ENCODE data around the gene MSH2.
"Not testable (repeated sequence)": the region's sequence is repeated elsewhere in the genome, so short reads cannot be mapped to it uniquely, and the experiment has no call there.

The MSH2 gene

DNA sequence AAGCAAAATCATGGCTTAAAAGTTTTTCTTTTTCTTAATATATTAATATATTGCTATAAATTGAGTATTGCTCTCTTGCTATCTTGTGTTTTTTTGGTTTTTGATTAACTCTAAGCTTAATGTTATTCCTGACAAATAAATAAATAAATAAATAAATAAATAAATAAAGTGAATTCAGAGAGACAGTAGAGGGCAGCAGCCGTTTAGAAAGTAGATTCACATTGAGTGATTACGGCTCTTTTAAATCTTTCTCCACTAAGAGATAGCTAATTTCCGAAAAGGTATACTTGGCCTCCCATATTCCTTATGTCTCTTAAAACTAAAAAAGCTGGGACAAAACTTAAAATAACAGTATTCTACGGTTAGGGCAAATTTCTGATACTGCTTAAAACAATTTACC lies 34.3 kb downstream of the MSH2 start:
- DNase-seq (ENCODE audit: low read depth) = peak; percentile 32
- H3K4me3 ChIP-seq (ENCODE audit: low read depth, low read length) = no peak overlapping the region
- TF ChIP-seq, protein P1, sequence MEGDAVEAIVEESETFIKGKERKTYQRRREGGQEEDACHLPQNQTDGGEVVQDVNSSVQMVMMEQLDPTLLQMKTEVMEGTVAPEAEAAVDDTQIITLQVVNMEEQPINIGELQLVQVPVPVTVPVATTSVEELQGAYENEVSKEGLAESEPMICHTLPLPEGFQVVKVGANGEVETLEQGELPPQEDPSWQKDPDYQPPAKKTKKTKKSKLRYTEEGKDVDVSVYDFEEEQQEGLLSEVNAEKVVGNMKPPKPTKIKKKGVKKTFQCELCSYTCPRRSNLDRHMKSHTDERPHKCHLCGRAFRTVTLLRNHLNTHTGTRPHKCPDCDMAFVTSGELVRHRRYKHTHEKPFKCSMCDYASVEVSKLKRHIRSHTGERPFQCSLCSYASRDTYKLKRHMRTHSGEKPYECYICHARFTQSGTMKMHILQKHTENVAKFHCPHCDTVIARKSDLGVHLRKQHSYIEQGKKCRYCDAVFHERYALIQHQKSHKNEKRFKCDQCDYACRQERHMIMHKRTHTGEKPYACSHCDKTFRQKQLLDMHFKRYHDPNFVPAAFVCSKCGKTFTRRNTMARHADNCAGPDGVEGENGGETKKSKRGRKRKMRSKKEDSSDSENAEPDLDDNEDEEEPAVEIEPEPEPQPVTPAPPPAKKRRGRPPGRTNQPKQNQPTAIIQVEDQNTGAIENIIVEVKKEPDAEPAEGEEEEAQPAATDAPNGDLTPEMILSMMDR (IDR thresholded peaks at IDR 0.05; ENCODE audit: insufficient read depth, low read depth, low read length, missing control alignments) = peak; percentile 14

DNA sequence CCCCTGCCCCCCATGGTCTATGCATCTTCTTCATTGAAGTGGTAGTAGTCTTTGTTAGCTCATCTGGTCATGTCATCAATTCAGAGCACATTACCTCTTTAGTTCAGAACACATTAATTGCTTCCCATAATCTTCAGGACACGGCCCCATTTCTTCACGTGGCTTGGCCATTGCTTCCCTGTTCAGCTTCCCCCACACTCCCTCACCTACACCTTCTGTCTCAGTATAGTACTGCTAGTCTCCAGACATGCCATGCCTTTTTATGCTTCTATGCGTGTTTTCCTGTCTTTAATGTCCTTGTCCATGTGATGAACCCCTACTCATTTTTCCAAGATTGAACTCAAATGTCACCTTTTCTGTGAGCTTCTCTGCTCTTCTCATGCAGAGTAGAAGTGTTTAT lies 35.1 kb downstream of the MSH2 start:
- TF ChIP-seq, protein P1 (IDR thresholded peaks at IDR 0.05; ENCODE audit: insufficient read depth, low read depth, low read length, missing control alignments) = no peak
- no peak overlapping the region for H3K4me3 ChIP-seq (ENCODE audit: low read depth, low read length)
- DNase-seq (ENCODE audit: low read depth) = no peak

DNA sequence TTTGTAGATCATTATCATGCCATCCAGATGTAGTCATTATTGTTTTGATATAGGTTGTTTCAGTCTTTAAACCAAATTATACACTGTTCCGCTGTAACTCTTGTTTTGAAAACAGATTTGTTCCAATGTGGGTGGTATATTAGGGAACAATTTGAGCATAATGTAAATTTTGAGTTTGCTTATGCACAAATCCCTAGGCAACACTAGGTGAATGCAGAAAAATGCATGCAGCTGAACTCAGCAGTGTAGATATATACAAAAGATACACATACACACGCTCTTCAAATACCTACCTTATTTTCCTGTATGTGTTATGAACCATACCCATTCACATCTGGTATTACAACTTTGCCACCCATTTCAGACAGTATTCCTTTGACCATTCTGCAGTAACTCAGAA lies 35.8 kb downstream of the MSH2 start:
- H3K4me3 ChIP-seq (ENCODE audit: low read depth, low read length) = no peak overlapping the region
- DNase-seq (ENCODE audit: low read depth) = no peak
- TF ChIP-seq, protein P1 (IDR thresholded peaks at IDR 0.05; ENCODE audit: insufficient read depth, low read depth, low read length, missing control alignments) = no peak

DNA sequence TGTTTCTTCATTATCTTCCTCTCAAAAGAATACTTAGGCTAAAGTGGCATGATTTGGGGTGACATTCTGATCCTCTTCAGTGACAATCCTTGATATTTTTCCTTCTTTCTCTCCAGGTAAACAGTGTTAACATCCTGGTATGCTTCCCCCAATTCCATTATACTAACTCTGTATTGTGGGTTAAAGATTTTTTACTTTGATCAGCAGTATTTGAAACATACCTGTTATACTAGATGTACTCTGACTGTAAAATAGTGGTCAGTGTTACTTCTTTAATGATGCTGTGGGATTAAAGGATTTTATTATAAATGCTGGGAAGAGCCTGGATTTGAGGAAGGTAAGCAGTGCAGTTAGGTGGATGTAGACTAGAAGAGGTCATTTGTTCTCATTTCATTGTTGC lies 48.8 kb downstream of the MSH2 start:
- TF ChIP-seq, protein P1 (IDR thresholded peaks at IDR 0.05; ENCODE audit: insufficient read depth, low read depth, low read length, missing control alignments) = no peak
- H3K4me3 ChIP-seq (ENCODE audit: low read depth, low read length) = no peak overlapping the region
- DNase-seq (ENCODE audit: low read depth) = no peak

DNA sequence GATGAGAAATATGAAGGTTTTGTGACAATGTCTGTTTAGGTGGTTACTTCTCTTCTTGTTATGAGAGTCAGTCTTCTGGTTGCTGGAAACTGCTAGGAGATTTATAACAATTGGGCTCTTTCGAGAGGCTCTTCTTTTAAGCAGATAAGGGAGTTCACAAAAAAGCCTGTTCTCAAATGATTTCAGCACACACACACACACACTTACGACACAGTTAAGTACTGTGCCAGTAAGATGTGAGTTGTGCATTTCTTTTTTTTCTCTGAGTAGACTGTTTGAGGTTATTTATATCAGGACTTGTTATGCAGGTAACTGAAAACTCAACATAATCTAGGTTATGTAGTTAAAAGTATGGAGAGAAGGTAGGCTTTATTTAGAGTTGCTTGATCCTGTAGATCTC lies 49.8 kb downstream of the MSH2 start:
- no peak for DNase-seq (ENCODE audit: low read depth)
- TF ChIP-seq, protein P1 (IDR thresholded peaks at IDR 0.05; ENCODE audit: insufficient read depth, low read depth, low read length, missing control alignments) = no peak
- H3K4me3 ChIP-seq (ENCODE audit: low read depth, low read length) = no peak overlapping the region

DNA sequence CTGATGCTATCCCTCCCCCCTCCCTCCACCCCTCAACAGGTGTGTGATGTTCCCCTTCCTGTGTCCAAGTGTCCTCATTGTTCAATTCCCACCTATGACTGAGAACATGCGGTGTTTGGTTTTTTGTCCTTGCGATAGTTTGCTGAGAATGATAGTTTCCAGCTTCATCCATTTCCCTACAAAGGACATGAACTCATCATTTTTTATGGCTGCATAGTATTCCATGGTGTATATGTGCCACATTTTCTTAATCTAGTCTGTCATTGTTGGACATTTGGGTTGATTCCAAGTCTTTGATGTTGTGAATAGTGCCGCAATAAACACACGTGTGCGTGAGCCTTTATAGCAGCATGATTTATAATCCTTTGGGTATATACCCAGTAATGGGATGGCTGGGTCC lies 51.9 kb downstream of the MSH2 start:
- not testable (repeated sequence) for H3K4me3 ChIP-seq (ENCODE audit: low read depth, low read length); DNase-seq (ENCODE audit: low read depth)

DNA sequence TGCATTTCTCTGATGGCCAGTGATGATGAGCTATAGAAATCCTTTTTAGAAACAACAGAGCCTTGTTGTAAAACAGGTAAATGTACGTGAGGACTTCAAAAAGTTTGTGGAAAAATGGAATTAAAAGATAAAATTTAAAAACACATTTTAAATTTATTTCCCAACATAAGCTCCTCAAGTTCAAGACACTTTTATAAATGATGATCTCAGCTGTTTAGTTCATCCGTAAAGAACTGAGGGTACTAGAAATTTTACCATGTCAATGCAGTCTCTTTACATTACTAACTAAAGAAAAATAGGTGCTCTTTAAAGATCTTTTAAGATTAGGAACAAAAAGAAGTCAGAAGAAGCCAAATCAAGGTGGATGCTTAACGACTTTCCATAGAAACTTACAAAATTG lies 52.5 kb downstream of the MSH2 start:
- TF ChIP-seq, protein P1 (IDR thresholded peaks at IDR 0.05; ENCODE audit: insufficient read depth, low read depth, low read length, missing control alignments) = no peak
- H3K4me3 ChIP-seq (ENCODE audit: low read depth, low read length) = no peak overlapping the region
- DNase-seq (ENCODE audit: low read depth) = no peak

Data from GM12865 (cell line).